Parathyroid adenoma (tissue), 2 donors: ENCODE measurements around the gene INPP5A.

Experiments used
- H2AFZ ChIP-seq: fragments of 300-600 bp; sonication (generic); one replicate; pipeline ENCODE4 v1.7.0; 2017; ENCODE audit warnings: antibody characterized with exemption, mild to moderate bottlenecking
- H3K27ac ChIP-seq: fragments of 300-600 bp; sonication (generic); one replicate; pipeline ENCODE4 v1.7.0; 2017
- H3K27me3 ChIP-seq: fragments of 300-600 bp; sonication (generic); one replicate; pipeline ENCODE4 v1.7.0; 2017; ENCODE audit warnings: low read length; ENCODE audit not compliant: control insufficient read depth, insufficient read depth
- H3K36me3 ChIP-seq: fragments of 300-600 bp; sonication (generic); one replicate; pipeline ENCODE4 v1.7.0; 2017; ENCODE audit warnings: low read length; ENCODE audit not compliant: control insufficient read depth, insufficient read depth
- H3K4me1 ChIP-seq: fragments of 300-600 bp; sonication (generic); one replicate; pipeline ENCODE4 v1.7.0; 2017; ENCODE audit warnings: control low read depth
- H3K4me2 ChIP-seq: fragments of 300-600 bp; sonication (generic); one replicate; pipeline ENCODE4 v1.7.0; 2017; ENCODE audit warnings: low read length
- H3K4me3 ChIP-seq: fragments of 300-600 bp; sonication (generic); one replicate; pipeline ENCODE4 v1.7.0; 2017; ENCODE audit warnings: low read depth, low read length
- H3K79me2 ChIP-seq: fragments of 300-600 bp; sonication (generic); one replicate; pipeline ENCODE4 v1.7.0; 2017; ENCODE audit warnings: control low read depth
- H3K9ac ChIP-seq: fragments of 300-600 bp; sonication (generic); one replicate; pipeline ENCODE4 v1.7.0; 2017; ENCODE audit warnings: mild to moderate bottlenecking
- H3K9me3 ChIP-seq: fragments of 300-600 bp; sonication (generic); one replicate; pipeline ENCODE4 v1.7.0; 2017; ENCODE audit warnings: low read length; ENCODE audit not compliant: control insufficient read depth
- TF ChIP-seq, protein P1 (sequence below): fragments of 300-600 bp; sonication (generic); IDR thresholded peaks from one replicate; pipeline ENCODE4 v1.7.0; 2017; ENCODE audit warnings: antibody characterized with exemption, mild to moderate bottlenecking
- donor health status: primary hyperparathyroidism.

INPP5A gene

DNA sequence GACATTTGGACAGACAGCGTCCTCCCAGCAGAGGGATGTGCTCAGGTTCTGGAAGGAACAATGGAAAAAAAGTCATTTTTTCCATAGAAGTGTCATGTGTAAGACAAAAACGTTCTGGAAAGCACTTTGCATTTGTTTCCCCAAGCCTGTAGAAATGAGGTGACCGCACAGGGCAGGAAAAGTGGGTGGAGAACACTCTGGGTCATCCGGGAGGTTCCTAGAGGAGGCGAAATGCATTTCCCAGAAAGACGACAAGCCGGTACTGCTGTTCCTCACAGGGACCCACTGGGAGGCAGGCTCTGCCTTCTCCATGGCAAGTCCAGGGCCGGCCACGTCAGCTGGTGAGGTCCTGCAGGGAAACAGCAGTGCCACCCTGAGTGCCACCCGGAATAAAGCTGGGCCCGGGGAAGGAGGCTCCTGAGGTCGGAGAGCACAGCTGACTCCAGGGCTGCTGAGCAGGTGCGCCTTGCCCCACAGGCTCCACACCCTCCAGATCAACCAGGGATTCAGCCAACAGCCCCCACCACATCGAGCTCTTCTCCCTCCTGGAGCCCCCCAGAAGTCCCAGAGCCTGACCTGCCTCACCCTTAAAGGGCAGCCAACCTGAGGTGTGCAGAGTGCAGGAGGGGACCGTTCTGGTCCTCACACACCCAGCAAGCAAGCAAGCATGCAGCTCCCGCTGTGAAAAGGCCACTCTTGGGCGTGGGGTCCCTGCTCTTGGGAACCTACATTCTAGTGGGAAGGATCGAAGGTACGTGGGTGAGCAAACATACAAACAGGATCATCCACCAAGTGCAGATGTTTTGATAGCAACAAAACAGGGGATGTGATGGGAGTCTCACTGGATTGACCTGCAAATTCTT, 28.8 kb upstream of the INPP5A start:
- H3K9ac ChIP-seq, result no peak overlapping the region
- no peaks in the 10 kb centered on the region for H3K9me3 ChIP-seq
- H3K27ac ChIP-seq, result no peak overlapping the region

DNA sequence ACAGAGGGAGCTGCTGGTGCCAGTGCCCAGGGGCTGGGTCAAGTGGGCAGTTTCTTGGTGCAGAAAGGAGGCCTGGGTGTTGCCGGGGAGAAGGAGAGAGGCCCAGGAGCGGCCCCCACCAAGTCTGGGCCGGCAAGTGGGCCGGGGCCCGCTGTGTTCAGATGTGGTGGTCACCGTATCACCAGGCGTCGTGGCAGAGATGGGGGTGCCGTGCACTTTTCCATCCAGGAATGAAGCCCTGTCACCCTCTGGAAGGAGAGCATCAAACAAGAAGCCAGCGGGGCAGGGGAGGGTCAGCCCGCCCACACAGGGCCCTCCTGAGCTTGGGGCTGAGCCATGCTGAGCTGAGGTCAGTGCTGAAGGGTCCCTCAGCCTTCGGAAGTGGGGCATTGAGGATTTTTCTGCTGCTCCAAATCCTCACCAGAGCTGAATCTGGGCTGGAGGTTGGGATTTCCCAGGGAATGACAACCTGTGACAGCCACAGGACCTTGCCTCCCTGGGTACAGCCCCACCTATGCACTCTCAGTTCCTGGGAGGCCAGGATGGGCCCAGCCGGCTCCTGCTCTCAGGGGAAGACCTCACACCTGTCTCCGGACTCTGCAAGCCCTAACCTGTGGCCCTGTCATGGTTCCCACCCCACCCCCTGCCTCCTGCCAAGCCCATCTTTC, 27.9 kb upstream of the INPP5A start:
- Histone ChIP-seq H3K9me3 (no peaks in the 10 kb centered on the region), H3K27me3 (no peaks in the 10 kb centered on the region), H3K9ac (no peak overlapping the region), H3K36me3 (no peaks in the 10 kb centered on the region), H3K27ac (no peak overlapping the region), H3K4me3 (no peak overlapping the region), H2AFZ (no peak overlapping the region), H3K4me2 (no peak overlapping the region), H3K4me1 (peaks cover 5% of the 10 kb centered on the region), H3K79me2 (no peaks in the 10 kb centered on the region)
- TF ChIP-seq, protein P1, sequence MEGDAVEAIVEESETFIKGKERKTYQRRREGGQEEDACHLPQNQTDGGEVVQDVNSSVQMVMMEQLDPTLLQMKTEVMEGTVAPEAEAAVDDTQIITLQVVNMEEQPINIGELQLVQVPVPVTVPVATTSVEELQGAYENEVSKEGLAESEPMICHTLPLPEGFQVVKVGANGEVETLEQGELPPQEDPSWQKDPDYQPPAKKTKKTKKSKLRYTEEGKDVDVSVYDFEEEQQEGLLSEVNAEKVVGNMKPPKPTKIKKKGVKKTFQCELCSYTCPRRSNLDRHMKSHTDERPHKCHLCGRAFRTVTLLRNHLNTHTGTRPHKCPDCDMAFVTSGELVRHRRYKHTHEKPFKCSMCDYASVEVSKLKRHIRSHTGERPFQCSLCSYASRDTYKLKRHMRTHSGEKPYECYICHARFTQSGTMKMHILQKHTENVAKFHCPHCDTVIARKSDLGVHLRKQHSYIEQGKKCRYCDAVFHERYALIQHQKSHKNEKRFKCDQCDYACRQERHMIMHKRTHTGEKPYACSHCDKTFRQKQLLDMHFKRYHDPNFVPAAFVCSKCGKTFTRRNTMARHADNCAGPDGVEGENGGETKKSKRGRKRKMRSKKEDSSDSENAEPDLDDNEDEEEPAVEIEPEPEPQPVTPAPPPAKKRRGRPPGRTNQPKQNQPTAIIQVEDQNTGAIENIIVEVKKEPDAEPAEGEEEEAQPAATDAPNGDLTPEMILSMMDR, result no peak

More for the DNA sequence above, 28.8 kb upstream of the INPP5A start:
- Histone ChIP-seq H2AFZ (no peak overlapping the region), H3K27me3 (no peaks in the 10 kb centered on the region), H3K4me3 (no peak overlapping the region), H3K4me2 (no peak overlapping the region), H3K4me1 (peaks cover 5% of the 10 kb centered on the region), H3K36me3 (no peaks in the 10 kb centered on the region), H3K79me2 (no peaks in the 10 kb centered on the region)
- TF ChIP-seq, protein P1, result no peak

DNA sequence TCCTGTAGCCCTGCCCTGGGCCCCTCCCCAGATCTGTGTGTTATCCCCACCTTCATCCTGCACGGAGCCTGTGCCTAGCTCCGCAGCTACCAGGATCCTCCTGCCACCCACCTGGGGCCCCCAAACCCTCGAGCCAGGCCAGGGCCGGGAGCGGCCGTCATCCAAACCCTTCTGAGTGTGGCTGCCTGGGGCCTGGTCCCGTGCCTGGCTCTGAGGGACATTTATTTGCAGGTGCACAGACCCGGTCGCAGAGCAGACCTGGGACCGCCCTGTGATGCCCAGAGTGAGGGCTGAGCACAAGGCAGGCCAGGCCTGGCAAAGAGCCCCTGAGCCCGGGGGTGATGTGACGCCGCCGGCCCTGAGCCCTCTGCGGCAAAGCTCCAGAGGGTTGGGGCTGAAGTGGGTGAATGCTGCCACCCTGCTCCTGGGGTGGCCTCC, 27.4 kb upstream of the INPP5A start:
- H3K79me2 ChIP-seq, result no peaks in the 10 kb centered on the region
- no peak overlapping the region for H3K4me2 ChIP-seq
- no peak overlapping the region for H3K4me3 ChIP-seq
- H3K36me3 ChIP-seq, result no peaks in the 10 kb centered on the region
- H3K27me3 ChIP-seq, result no peaks in the 10 kb centered on the region
- H3K4me1 ChIP-seq, result peaks cover 5% of the 10 kb centered on the region
- TF ChIP-seq, protein P1, result no peak
- H3K9ac ChIP-seq, result no peak overlapping the region
- H3K27ac ChIP-seq, result no peak overlapping the region
- no peak overlapping the region for H2AFZ ChIP-seq
- H3K9me3 ChIP-seq, result no peaks in the 10 kb centered on the region

DNA sequence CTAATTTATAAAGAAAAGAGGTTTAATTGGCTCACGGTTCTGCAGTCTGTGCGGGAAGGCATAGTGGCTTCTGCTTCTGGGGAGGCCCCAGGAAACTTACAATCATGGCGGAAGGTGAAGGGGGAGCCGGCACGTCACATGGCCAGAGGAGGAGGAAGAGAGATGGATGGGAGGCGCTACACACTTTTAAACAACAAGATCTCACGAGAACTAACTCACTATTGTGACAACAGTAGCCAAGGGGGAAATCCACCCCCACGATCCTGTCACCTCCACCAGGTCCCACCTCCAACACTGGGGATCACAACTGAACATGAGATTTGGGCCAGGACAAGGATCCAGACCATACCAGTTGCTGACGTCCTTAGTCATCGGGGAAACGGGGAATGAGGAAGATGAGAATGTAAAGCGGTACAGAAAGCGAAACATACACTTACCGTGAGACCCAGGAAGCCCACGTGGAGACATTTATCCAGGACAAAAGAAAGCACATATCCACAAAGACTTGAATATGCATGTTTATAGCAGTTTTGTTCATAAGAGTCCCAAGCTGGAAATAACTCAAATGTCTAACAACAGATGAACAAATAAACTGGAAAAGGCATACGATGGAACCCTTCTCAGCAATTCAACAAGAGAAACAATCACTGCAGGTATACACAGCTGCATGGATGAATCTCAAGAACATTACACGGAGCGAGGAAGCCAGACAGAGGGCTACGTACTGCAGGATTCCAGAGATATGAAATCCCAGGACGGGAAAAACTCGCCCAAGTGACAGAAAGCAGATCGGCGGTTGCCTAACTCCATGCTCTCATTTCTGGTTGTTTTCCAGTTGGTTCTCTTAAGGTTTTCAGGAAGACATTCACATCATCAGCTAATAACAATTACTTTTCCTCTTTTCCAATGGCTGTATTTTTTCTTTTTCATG, 26.2 kb upstream of the INPP5A start:
- H3K9me3 ChIP-seq, result no peaks in the 10 kb centered on the region
- H3K27ac ChIP-seq, result no peak overlapping the region
- H3K4me1 ChIP-seq, result peaks cover 9% of the 10 kb centered on the region
- TF ChIP-seq, protein P1, result no peak
- H3K4me3 ChIP-seq, result no peak overlapping the region
- H3K79me2 ChIP-seq, result no peaks in the 10 kb centered on the region
- no peaks in the 10 kb centered on the region for H3K36me3 ChIP-seq
- no peak overlapping the region for H3K4me2 ChIP-seq
- no peaks in the 10 kb centered on the region for H3K27me3 ChIP-seq
- no peak overlapping the region for H3K9ac ChIP-seq
- H2AFZ ChIP-seq, result no peak overlapping the region
